BJ (cell line): ENCODE data around the gene MEOX2. TPM values are rescaled to one million over a fixed set of nuclear protein-coding genes. Genes with fewer than 3 reads are reported as not detected.

Experiments
- CTCF ChIA-PET: fragments of 350-600 bp; formaldehyde crosslinking; extraction: SDS; loops from one replicate; lab custom pipeline; 2021; ENCODE audit warnings: antibody characterized with exemption, inconsistent platforms; lab: Yijun Ruan, JAX
- POLR2A ChIA-PET: fragments of 300-600 bp; sonication (Branson Sonifier 250); formaldehyde crosslinking; extraction: SDS; loops from one replicate; lab custom pipeline; 2021; ENCODE audit warnings: antibody characterized with exemption; lab: Charles Lee
- DNase-seq: peaks from one replicate; pipeline ENCODE4 v3.0.0-alpha.2; 2011; ENCODE audit warnings: low read depth
- H3K27me3 ChIP-seq: 2 replicates; pipeline ENCODE4 v1.6.0; 2011; ENCODE audit warnings: low read length; ENCODE audit not compliant: control insufficient read depth, insufficient read depth
- H3K36me3 ChIP-seq: 2 replicates; pipeline ENCODE4 v1.5.1; 2011; ENCODE audit warnings: low read length; ENCODE audit not compliant: control insufficient read depth, insufficient read depth
- H3K4me3 ChIP-seq: 2 replicates; pipeline ENCODE4 v1.5.1; 2011; ENCODE audit warnings: low read depth, mild to moderate bottlenecking, control low read depth, low read length
- CTCF ChIP-seq: IDR thresholded peaks from 2 replicates; pipeline ENCODE4 v1.5.1; 2011; ENCODE audit warnings: low read depth, mild to moderate bottlenecking, control low read depth, inconsistent platforms, low read length, moderate library complexity; ENCODE audit not compliant: insufficient read depth
- polyA plus RNA-seq: library from polyadenylated mRNA; depleted of rRNA; stranded (reverse); fragments of >200 nt; gene quantifications from 2 replicates; pipeline ENCODE4 v1.2.3, GENCODE V29; 2011

The MEOX2 gene
- polyA plus RNA-seq, 1 experiment: not detected

- Histone ChIP-seq H3K4me3 (no peak overlapping the region), H3K27me3 (no peaks in the 10 kb centered on the region), H3K36me3 (no peaks in the 10 kb centered on the region)
- TF ChIP-seq CTCF: no peak
- ChIA-PET CTCF (no interaction called here), POLR2A (no interaction called here)
- DNase-seq: no peak
Measured at GRCh38 chr7:15586266-15586665, 100.2 kb downstream of the MEOX2 start.

GRCh38 chr7:15584575-15584974, 101.9 kb downstream of the MEOX2 start:
- TF ChIP-seq CTCF: no peak
- Histone ChIP-seq H3K27me3 (no peaks in the 10 kb centered on the region), H3K36me3 (no peaks in the 10 kb centered on the region), H3K4me3 (no peak overlapping the region)
- ChIA-PET POLR2A (no interaction called here), CTCF (no interaction called here)
- DNase-seq: no peak

- TF ChIP-seq CTCF: no peak
- H3K36me3 ChIP-seq: no peaks in the 10 kb centered on the region
- ChIA-PET POLR2A (no interaction called here), CTCF (no interaction called here)
- no peak for DNase-seq
- H3K27me3 ChIP-seq: no peaks in the 10 kb centered on the region
- H3K4me3 ChIP-seq: no peak overlapping the region
Measured at GRCh38 chr7:15582773-15583172, 103.7 kb downstream of the MEOX2 start.

- ChIA-PET POLR2A (no interaction called here), CTCF (no interaction called here)
Measured at GRCh38 chr7:15581352-15581951, 105.0 kb downstream of the MEOX2 start.

GRCh38 chr7:15580604-15581351, 105.7 kb downstream of the MEOX2 start:
- Histone ChIP-seq H3K36me3 (no peaks in the 10 kb centered on the region), H3K4me3 (no peak overlapping the region), H3K27me3 (no peaks in the 10 kb centered on the region)
- no peak for DNase-seq
- CTCF ChIA-PET: no interaction called here
- no peak for TF ChIP-seq CTCF
- POLR2A ChIA-PET: no interaction called here

More at GRCh38 chr7:15581352-15581951, 105.0 kb downstream of the MEOX2 start:
- no peak overlapping the region for H3K4me3 ChIP-seq
- no peak for DNase-seq
- no peaks in the 10 kb centered on the region for H3K27me3 ChIP-seq
- no peaks in the 10 kb centered on the region for H3K36me3 ChIP-seq
- no peak for TF ChIP-seq CTCF
